HL-60 (cell line): ENCODE results near the gene CLEC4E.

ENCODE experiments used
- CTCF ChIP-seq: IDR thresholded peaks from one replicate; pipeline ENCODE4 v1.5.1; 2011; ENCODE audit warnings: low read length, control low read depth, inconsistent platforms; ENCODE audit not compliant: insufficient read depth
- REST ChIP-seq: IDR thresholded peaks from 2 replicates; pipeline ENCODE4 v1.6.1; 2012; ENCODE audit warnings: low read depth; ENCODE audit not compliant: insufficient replicate concordance

- TF ChIP-seq CTCF (no peak), REST (no peak)
These were observed 15.9 kb upstream of the CLEC4E start for GRCh38 chr12:8556531-8557097.
